GM21528 (cell line): ENCODE results near the gene SLITRK2.

Experiments
- ATAC-seq: cut with Tn5 transposase; IDR thresholded peaks from one replicate; pipeline ENCODE4 v1.9.1; 2021; ENCODE audit warnings: mild to moderate bottlenecking, moderate library complexity; ENCODE audit not compliant: unreplicated experiment, low FRiP score

Gene SLITRK2

DNA sequence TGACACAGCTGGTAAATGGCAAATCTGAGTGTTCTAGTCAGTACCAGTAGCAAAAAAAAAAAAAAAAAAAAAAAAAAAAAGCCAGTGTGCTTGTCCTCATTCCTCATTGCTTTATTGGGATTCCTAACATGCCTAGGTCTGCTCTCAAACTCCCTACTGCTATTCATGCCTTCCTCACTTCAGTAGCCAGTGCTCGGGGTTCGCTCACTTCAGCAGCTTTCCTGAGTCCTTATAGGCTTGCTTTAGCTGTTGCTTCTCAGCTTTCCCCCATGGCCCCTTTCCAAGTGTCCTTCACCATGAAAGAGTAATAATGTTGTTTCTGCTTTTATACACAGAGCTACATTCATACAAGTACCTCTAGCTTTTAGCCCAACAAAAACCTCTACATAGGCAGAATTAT is 30.8 kb downstream of the SLITRK2 start:
- no peak for ATAC-seq

DNA sequence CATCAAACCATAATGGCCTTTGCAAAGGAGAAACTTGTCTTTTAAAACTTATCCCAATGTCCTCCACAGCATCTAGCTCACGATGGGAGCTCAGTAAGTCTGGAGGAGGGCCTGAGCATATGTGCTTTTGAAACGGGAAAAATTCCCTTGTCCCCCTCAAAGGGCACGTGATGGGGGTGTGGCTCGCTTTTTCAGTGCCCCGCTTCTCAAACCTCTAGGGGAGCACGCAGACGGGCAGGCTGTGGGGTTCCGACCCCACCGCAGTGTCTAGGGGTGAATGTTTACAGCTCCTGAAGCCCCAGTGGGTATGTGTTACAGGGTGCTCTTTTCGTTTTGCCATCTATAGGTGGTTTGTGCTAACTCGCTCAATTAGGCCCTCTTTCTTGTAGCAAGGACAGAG is 31.2 kb downstream of the SLITRK2 start:
- no peak for ATAC-seq

DNA sequence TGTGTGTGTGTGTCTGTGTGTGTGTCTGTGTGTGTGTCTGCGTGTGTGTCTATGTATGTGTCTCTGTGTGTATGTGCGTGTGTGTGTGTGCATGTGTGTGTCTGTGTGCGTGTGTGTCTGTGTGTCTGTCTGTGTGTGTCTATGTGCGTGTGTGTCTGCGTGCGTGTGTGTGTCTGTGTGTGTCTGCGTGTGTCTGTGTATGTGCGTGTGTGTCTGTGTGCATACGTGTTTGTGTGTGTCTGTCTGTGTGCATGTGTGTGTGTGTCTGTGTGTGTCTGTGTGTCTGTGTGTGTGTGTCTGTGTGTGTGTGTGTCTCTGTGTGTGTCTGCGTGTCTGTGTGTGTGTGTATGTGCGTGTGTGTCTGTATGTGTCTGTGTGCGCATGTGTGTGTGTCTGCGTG is 35.6 kb downstream of the SLITRK2 start:
- ATAC-seq: no peak

DNA sequence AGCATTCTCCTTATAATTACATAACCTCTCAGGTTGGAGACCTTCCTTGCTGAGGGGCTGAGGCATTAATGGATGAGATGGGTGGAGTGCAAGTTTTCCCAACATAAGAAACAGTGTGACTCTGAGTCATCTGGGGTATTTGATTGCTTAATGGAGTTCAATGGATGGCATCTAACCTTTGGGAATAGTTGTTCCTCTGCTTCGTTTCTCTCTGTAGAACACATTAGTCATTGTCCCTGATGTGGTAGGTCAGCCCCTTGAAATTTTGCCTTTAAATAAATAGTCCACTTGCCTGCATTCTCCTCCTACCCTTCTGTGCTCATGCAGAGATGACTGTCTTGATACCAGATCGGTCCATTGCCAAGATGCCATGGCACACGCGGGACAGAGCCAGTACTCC is 38.6 kb downstream of the SLITRK2 start:
- no peak for ATAC-seq

DNA sequence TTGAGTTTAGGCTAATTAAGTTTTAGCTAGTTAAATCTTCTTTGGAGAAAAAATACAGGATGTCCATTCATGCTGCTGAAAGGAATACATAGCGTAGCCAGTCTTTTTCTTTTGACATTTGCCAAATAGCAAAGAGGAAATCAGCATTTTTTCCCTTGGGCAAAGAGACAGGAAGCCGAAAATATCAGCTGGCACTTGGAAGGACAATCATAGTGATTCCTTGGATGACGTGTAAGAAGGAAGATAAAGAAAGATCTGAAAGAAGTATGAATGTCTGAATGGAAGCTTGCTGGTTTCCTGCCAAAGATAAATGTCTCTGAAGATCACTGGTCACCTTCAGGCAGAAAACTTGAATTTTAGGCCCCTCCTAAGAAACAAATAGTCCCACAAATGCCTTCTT is 44.2 kb downstream of the SLITRK2 start:
- ATAC-seq: no peak

DNA sequence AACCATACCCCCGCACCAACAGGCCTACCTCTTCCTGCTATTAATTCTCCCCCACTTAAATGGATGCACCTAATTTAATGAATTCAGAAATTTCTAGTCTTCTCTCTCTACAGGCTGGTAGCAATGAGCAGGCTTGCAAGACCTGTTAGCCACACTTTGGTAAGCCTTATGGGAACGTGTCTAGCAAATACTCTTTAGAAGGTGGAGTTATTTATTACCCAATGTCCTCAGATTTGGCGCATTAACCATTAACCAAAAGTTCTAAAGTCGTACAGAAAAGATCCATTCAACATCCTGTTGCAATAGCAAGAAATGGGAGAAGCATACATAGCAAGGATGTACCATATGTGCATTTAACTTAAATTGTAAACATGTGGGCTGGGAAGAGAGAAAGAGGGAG is 47.5 kb downstream of the SLITRK2 start:
- no peak for ATAC-seq
